NCI-H1930 (cell line): Measurements from ENCODE around the gene GPATCH1.
A peak's percentile ranks its signal among the peaks of the same experiment; 100 is the strongest.
"Not testable (repeated sequence)": the region's sequence is repeated elsewhere in the genome, so short reads cannot be mapped to it uniquely, and the experiment has no call there.

Source experiments
- DNase-seq, 2 experiments: peaks; one replicate each; lab custom pipeline; 2025; lab: John Stamatoyannopoulos, UW

GPATCH1 gene

DNA sequence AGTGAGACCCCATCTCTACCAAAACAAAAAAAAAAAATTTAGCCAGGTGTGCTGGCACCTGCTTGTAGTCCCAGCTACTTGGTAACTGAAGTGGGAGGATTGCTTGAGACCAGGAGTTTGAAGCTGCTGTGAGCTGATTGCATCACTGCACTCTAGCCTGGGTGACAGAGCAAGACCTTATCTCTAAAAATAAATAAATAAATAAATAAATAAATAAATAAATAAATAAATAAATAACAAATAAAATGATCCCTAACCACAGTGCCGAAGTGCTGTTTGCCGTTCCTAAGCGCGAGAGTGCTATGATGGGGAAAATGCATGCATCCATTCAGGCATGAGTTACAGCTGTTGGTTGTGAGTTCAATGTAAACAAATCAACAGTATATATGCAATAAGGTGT lies 78.2 kb downstream of the GPATCH1 start:
- DNase-seq = no peak

DNA sequence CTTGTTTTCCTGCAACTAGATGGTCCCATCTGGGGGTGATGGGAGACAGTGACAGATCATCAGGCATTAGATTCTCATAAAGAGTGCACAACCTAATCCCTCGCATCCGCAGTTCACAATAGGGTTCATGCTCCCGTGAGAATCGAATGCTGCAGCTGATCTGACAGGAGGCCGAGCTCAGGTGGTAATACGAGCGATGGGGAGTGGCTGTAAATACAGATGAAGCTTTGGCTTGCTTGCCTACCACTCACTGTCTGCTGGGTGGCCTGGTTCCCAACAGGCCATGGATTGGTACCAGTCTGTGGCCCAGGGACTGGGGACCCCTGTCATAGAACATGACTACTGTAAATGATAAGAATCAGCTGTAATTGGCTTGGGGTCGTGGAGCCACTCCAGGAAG lies 78.9 kb downstream of the GPATCH1 start:
- DNase-seq = no peak

DNA sequence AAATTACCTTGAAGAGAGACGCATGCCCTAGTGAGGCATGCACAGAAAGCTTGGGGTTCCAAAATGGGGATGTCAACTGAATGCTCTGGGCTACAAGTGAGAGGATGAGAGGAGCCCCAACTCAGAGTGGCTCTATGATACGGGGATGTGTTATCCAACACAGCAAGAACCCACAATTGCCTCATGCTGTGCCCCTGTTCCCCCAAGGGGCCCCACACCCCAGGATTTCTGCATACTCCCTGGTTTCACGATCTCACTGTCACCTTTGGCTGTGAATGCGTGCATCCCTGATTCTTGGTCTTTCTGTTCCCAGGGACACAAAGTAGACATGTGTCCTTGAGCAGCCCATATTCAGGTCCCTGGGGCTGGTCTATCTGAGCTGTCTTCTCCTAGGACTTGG lies 80.2 kb downstream of the GPATCH1 start:
- DNase-seq = no peak

DNA sequence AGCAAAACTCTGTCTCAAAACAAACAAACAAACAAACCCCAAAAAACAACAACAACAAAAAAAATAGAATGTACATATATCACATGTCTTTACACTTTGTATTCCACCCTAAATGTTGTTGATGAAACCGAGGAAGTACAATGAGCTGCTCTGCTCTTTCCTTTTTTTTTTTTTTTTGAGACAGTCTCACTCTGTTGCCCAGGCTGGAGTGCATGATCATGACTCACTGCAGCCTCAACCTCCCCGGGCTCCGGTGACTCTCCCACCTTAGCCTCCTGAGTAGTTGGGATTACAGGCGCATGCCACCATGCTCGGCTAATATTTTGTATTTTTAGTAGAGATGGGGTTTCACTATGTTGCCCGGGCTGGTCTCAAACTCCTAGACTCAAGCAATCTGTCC lies 82.5 kb downstream of the GPATCH1 start:
- no peak for DNase-seq

DNA sequence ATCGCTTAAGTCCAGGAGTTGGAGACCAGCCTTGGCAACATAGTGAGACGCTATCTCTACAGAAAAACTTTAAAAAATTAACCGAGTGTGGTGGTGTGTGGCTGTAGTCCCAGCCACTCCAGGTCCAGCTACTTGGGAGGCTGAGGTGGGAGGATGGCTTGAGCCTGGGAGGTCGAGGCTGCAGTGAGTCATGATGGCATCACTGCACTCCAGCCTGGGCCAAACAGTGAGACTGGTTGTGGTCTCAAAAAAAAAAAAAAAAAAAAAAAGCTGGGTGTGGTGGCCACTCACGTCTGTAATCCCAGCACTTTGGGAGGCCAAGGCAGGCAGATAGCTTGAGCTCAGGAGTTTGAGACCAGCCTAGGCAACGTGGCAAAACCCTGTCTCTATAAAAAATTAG lies 85.1 kb downstream of the GPATCH1 start:
- not testable (repeated sequence) for DNase-seq

DNA sequence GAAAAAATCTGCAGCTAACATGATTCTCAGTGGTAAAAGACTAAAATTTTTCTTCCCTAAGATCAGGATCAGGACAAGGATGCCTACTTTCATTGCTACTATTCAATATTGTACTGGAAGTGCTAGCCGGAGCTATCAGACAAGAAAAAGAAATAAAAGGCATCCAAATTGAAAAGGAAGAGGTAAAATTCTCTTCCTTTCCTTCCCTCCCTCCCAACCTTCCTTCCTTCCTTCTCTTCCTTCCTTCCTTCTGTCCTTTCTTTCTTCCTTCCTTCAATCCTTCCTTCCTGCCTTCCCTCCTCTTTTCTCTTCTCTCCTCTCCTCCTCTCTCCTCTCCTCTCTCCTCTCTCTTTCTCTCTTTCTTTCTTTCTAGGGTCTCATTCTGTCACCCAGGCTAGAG lies 86.5 kb downstream of the GPATCH1 start:
- DNase-seq = no peak

DNA sequence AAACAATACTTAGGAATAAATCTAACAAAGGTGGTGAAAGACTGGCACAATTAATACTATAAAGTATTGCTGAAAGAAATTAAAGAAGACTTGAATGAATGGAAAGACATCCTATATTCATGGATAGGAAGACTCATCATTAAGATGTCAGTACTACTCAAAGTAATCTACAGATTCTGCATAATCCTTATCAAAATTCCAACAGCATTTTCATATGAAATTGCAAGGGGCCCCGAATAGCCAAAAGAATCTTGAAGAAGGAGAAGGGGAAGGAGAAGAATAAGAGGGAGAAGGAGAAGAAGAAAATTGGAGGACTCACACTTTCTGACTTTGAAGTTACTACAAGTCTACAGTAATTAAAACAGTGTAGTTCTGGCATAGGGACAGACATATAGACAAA lies 87.5 kb downstream of the GPATCH1 start:
- DNase-seq = no peak

DNA sequence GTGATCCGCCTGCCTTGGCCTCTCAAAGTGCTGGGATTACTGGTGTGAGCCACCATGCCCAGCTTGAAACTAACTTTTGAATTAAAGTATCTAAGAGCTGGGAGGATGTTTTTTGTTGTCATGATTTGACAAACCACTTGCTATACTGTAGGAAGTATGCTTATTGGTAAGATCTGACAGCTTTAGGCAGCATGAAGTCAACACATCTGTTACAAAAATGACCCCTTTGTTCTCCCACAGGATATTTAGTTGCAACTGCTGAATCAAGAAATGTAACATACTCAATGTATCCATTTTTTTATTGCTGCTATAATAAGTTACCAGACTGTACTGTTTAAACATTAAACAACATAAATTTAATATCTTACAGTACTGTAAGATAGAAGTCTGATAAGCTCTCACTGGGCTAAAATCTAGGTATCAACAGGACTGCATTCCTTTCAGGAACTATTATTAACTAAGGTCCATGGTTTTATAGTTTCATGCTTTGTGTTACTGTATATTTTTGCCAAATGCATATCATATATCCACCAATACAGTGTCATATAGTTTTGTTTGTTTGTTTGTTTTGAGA lies 90.3 kb downstream of the GPATCH1 start:
- DNase-seq = no peak

DNA sequence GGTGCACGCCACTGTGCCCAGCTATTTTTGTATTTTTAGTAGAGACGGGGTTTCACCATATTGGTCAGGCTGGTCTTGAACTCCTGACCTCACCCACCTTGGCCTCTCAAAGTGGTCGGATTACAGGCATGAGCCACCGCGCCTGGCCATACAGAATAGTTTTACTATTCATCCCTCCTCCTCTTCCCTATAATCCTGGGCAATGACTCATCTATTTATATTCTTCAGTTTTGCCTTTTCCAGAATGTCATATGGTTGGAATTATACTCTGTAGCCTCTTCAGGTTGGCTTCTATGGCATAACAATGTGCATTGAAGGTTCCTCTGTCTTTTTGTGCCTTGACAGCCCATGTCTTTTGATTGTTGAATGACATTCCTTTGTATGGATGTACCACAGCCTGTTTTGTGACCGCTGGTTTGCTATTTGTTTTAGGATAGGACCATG lies 91.0 kb downstream of the GPATCH1 start:
- no peak for DNase-seq

DNA sequence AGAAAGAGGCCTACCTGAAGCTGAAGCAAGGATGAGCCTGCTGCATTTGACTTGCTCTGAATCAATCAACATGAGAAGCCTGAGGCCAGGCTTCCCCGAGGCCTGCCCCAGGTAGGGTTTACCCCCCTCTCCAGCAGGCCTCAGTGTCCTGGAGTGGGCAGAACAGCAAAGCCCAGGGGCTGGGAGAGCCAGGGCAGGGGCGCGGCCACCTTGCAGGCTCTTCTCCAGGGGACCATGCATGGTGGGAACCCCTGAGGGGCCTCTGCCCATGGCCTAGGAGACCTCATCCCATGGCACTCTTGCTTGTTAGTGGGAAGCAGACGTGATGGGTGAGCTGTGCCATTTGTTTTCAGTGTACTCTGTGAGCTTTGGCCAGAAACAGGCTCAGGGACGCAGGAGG lies 93.2 kb downstream of the GPATCH1 start:
- no peak for DNase-seq

DNA sequence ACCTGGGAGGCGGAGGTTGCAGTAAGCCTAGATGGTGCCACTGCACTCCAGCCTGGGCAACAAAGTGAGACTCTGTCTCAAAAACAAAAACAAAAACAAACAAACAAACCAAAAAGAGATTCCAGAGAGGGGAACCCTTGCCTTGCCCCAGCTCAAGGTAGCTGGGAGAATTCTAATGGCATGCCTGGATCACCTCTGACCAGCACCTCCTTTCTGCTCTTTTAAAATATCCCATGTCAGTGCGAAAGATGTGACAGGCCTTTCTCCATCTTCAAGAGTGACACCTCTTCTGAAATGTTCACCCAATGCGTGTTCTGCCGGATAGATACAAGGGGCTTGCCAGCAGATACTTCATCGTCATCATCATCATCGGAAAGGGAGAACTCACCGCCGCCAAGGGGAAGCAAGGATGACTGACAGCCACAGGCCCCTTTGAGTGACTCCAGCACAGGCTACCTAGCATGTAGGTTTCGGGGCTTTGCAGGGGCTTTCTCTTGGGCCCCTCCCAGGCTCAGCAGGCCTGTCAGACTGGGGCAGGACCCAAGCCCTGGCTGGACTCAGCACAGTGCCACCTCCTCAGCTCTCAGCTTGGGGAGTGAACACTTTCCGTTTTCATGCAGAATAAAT lies 94.3 kb downstream of the GPATCH1 start:
- no peak for DNase-seq

DNA sequence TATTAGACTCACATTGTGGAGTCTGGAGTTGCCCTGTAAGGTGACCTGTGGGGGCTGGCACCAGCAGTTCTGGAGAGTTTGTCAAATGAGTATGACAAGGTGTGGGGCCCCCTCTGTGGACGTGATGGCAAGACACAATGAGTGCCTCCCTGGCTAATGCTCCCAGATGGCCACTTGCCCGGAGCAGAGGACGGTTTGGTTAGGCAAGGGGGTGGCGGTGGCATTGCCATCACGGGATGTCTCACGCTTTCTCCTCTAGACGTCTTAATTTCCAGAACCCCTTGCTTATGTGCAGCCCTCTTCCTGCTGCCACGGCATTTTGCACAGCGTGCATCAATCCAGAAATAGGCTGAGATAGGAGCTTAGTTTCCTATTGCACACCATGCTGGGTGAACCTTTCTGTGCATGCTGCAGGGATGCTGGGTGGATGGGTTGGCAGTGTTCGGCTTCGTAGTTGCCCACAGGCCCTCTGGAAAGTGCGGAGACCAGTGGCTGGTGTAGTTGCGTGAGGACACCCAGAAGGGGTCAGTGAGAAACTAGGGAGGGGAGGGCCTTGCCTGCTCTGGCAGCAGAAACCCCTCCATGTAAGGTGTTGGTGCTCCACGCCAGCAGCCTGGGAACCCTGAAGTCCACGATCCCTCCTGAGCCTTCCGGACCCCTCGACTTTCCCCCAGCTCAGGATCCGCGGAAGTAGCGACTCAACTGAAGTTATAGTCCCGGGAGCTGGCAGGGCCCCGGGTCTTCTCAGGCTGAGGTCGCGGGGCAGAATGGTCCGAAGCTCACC lies 95.1 kb downstream of the GPATCH1 start:
- DNase-seq = no peak

DNA sequence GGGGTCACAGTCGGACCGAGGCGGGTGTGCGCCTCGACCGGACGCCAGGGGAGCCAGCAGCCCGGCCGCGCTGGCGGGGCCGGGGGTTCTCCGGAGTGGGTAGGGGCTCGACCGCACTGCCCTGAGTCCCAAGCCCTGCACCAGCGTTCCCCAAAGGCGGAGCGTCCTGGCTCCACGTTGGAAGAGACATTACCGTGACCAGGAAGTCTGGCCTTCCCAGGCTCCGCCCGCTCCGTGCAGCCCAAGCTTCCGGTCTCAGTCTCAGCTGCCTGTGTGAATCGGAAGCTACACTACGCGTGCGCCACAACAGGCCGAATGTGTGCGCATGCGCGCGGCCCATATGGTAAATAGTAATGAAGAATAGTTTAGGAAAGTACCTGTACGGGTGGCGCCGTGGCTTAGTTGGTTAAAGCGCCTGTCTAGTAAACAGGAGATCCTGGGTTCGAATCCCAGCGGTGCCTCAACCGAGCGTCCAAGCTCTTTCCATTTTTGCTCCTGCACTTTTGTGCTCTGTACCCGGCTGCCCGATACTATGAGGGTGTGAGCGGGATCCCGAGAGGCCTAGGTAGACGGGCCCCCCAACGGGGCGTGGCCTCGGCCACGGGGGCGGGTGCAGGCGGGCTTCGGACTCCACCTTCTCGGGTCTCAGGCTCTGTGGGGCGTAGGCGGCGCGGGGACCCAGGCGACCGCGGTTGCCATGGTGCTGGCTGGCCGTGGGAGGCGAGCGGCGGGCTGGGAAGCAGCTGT lies 95.9 kb downstream of the GPATCH1 start:
- DNase-seq = peak; percentile 100

DNA sequence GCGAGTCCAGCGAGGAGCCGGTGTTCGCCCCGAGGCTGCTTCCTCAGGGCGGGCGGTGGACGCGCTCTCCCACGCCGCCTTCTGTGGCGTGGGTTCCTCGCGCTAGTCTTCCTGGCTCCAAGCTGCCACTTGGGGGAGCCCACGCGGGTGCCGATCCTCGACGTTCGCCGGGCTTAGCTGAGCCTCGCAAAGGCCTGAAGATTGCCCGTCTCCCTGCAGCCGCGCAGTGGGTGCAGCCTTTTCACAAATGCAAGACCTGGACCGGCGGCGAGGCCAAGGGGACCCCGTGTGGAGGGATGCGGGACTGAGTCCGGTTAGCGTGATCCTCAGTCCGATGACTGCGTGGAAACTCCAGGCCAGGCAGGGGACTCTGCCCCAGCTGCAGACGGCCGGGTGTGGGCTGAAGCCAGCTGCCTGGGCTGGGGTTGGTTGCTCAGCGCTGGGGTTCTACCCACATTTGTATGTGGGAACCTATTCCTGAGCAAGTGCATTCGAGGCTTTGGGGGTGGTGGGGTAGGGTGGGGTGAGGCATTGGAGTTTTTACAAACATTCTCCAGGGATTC lies 96.5 kb downstream of the GPATCH1 start:
- DNase-seq = peak; percentile 65 to 75
